Natural killer cell (primary cell): Measurements from ENCODE around the gene KRT76. TPM values are rescaled to one million over a fixed set of nuclear protein-coding genes. Genes with fewer than 3 reads are reported as not detected.

Source experiments
- ATAC-seq, 3 donors: fragments of 150-1000 bp in 2 of 3; fragments of 200-7000 bp in 1 of 3; cut with Tn5 transposase; 1 replicate in 1 of 3; 2 replicates in 2 of 3; pipeline ENCODE4 v1.10.0; 2021; ENCODE audit warnings: mild to moderate bottlenecking in 2 of 3, moderate library complexity in 2 of 3
- DNase-seq, 2 donors: peaks; one replicate each; pipeline versions ENCODE4 v3.0.0 to v3.0.0-alpha.2; 2013 to 2021; ENCODE audit warnings: mixed read lengths in 1 of 2
- H3K27ac ChIP-seq: one replicate; pipeline ENCODE4 v1.5.1; 2013; ENCODE audit warnings: mild to moderate bottlenecking, low read length
- H3K27me3 ChIP-seq: one replicate; pipeline ENCODE4 v1.6.1; 2013; ENCODE audit warnings: low read length; ENCODE audit not compliant: control insufficient read depth, insufficient read depth
- H3K36me3 ChIP-seq: one replicate; pipeline ENCODE4 v1.6.1; 2013; ENCODE audit warnings: low read length; ENCODE audit not compliant: control insufficient read depth, insufficient read depth
- H3K4me1 ChIP-seq: one replicate; pipeline ENCODE4 v1.6.1; 2013; ENCODE audit warnings: low read length; ENCODE audit not compliant: control insufficient read depth, insufficient read depth
- H3K4me3 ChIP-seq: one replicate; pipeline ENCODE4 v1.5.1; 2013; ENCODE audit warnings: low read length
- H3K9me3 ChIP-seq: one replicate; pipeline ENCODE4 v1.6.1; 2013; ENCODE audit warnings: low read length; ENCODE audit not compliant: control insufficient read depth, insufficient read depth
- H3K27ac Mint-ChIP-seq, 2 donors: one replicate each; pipeline ENCODE4 v1.8.0; 2022; ENCODE audit warnings: mild to moderate bottlenecking in 2 of 2, mixed read lengths in 2 of 2, moderate library complexity in 1 of 2
- H3K27me3 Mint-ChIP-seq, 2 donors: one replicate each; pipeline ENCODE4 v1.8.0; 2022; ENCODE audit warnings: low read depth in 2 of 2, mixed read lengths in 2 of 2
- H3K36me3 Mint-ChIP-seq: one replicate; pipeline ENCODE4 v1.8.0; 2022; ENCODE audit warnings: mixed read lengths
- H3K4me1 Mint-ChIP-seq, 2 donors: one replicate each; pipeline ENCODE4 v1.8.0; 2022; ENCODE audit warnings: mixed read lengths in 2 of 2
- H3K4me3 Mint-ChIP-seq: one replicate; pipeline ENCODE4 v1.8.0; 2022; ENCODE audit warnings: mild to moderate bottlenecking, moderate library complexity, mixed read lengths
- H3K9me3 Mint-ChIP-seq, 2 donors: one replicate each; pipeline ENCODE4 v1.8.0; 2022; ENCODE audit warnings: mixed read lengths in 2 of 2
- WGBS: methylation state at CpG from one replicate; pipeline ENCODE4 v1.1.7; 2013; ENCODE audit warnings: missing lambda C conversion rate; ENCODE audit not compliant: insufficient coverage; 5-methylcytosine and 5-hydroxymethylcytosine counted together
- intact Hi-C: fragments of 100-400 bp; cut with micrococcal nuclease; formaldehyde crosslinking; loops from one replicate; pipeline ENCODE4 v1.14.2; 2022
- total RNA-seq, 4 donors: library from RNA; stranded (reverse); fragments of 120-200 nt in 1 of 4; gene quantifications; one replicate each; pipeline versions ENCODE4 v1.2.3 to v1.2.4, GENCODE V29; 2013 to 2022
- TF ChIP-seq, protein P1 (sequence below): fragments of 200-600 bp; IDR thresholded peaks from one replicate; pipeline ENCODE4 v1.8.0; 2022; ENCODE audit warnings: antibody characterized with exemption

The KRT76 gene
- total RNA-seq, 3 donors from 2014 or later (not counting 1 experiment from before 2014, with no cell fraction given), result not detected

DNA sequence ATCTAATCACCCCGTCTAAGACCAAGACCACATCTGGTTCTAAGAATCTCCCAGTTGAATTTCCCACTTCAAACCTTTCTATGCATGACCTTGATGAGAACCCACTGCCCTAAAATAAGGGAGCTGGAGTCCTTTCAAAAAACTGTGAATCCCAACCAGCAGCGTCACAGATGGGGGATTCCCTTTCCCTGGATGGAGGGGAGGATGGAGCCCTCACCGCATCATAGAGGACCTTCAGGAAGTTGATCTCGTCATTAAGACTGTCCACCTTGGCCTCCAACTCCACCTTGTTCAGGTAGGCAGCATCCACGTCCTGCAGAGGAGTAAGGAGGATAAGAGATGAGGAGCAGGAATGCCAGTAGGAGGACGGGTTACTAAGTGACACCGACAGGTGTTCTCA lies 32.0 kb upstream of the KRT76 start:
- H3K9me3 Mint-ChIP-seq, result no peaks in the 10 kb centered on the region
- H3K4me3 Mint-ChIP-seq, result no peak overlapping the region
- H3K4me3 ChIP-seq, result no peak overlapping the region
- H3K36me3 Mint-ChIP-seq, result no peaks in the 10 kb centered on the region
- H3K4me1 Mint-ChIP-seq, result peaks cover under 1% of the 10 kb centered on the region in 2 donors
- no peak for DNase-seq
- no peaks in the 10 kb centered on the region for H3K4me1 ChIP-seq
- no peak overlapping the region for H3K27ac Mint-ChIP-seq
- intact Hi-C loops, result no loop called here
- 84% methylated on average over 7 of the region's 7 CpGs for WGBS
- ATAC-seq, result no peak
- no peaks in the 10 kb centered on the region for H3K9me3 ChIP-seq
- H3K27me3 ChIP-seq, result no peaks in the 10 kb centered on the region
- H3K27me3 Mint-ChIP-seq, result peaks cover 2 to 5% of the 10 kb centered on the region in 2 donors
- TF ChIP-seq, protein P1, sequence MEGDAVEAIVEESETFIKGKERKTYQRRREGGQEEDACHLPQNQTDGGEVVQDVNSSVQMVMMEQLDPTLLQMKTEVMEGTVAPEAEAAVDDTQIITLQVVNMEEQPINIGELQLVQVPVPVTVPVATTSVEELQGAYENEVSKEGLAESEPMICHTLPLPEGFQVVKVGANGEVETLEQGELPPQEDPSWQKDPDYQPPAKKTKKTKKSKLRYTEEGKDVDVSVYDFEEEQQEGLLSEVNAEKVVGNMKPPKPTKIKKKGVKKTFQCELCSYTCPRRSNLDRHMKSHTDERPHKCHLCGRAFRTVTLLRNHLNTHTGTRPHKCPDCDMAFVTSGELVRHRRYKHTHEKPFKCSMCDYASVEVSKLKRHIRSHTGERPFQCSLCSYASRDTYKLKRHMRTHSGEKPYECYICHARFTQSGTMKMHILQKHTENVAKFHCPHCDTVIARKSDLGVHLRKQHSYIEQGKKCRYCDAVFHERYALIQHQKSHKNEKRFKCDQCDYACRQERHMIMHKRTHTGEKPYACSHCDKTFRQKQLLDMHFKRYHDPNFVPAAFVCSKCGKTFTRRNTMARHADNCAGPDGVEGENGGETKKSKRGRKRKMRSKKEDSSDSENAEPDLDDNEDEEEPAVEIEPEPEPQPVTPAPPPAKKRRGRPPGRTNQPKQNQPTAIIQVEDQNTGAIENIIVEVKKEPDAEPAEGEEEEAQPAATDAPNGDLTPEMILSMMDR, result no peak
- H3K36me3 ChIP-seq, result no peaks in the 10 kb centered on the region
- no peak overlapping the region for H3K27ac ChIP-seq

DNA sequence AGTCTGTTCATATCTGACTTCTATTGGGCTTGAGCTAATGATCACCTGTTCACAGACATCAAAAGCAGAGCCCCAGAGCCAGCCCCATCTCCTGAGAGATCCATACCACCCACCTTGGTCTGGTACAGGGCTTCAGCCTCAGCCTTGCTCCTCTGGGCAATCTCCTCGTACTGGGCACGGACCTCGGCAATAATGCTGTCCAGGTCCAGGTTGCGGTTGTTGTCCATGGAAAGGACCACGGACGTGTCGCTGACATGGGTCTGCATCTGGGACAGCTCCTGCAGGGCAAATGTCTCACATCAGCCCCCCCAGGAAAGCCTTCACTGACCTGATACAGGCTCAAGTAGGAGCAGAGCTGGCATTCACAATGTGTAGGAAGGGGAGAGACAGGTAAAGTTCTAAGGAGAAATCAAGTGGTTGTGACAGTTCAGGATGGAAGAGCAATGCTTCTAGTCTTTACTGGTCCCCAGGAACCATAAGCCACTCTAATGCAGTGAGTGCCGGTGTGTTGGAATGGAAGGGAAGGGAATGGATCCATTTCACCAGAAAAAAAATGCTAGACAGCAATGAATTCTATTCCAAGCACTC lies 31.5 kb upstream of the KRT76 start:
- Mint-ChIP-seq H3K4me3 (no peak overlapping the region), H3K36me3 (no peaks in the 10 kb centered on the region), H3K27me3 (peaks cover 0 to 5% of the 10 kb centered on the region in 2 donors), H3K4me1 (no peaks in the 10 kb centered on the region), H3K9me3 (no peaks in the 10 kb centered on the region), H3K27ac (no peak overlapping the region)
- TF ChIP-seq, protein P1, result no peak
- ATAC-seq, result no peak
- Histone ChIP-seq H3K36me3 (no peaks in the 10 kb centered on the region), H3K27ac (no peak overlapping the region), H3K27me3 (no peaks in the 10 kb centered on the region), H3K4me3 (no peak overlapping the region), H3K4me1 (no peaks in the 10 kb centered on the region), H3K9me3 (no peaks in the 10 kb centered on the region)
- 91% methylated on average over 8 of the region's 8 CpGs for WGBS
- intact Hi-C loops, result no loop called here
- no peak for DNase-seq

DNA sequence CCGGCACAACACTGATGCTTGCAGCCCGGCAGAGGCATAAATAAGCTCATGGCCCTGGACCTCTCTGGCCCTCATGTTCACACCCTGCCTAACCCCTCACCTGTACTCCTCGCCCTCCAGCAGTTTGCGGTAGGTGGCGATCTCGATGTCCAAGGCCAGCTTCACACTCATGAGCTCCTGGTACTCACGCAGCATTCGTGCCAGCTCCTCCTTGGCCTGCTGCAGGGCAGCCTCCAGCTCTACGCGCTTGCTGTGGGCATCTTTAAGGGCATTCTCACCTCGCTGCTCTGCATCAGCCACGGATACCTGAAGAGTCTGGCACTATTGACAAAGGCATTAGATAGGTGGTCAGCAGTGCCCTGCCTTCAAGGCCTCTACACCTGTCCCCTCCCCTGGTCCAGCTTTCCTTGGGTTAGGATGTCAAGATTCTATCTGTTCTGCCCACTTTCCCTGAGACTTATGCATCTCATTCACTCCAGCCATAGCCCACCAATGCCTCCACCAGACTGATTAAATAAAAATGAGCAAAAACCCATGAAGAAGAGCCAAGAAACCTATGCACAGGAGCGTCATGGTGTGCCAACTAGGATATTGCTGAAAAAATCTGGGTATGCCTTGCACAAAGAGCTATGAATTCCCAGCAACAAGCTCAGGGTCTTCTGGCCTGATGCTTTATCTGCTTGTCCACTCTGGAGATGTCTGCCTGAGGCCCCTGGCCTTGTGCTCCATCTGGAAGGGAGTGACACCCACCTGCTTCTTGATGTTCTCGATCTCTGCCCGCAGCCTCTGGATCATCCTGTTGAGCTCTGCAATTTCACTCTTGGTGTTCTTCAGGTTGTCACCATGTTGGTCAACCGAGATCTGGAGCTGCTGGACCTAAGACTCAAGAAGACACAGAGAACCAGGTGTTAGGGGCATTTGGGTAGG lies 30.7 kb upstream of the KRT76 start:
- Mint-ChIP-seq H3K4me1 (no peaks in the 10 kb centered on the region), H3K4me3 (no peak overlapping the region), H3K27ac (no peak overlapping the region), H3K27me3 (peaks cover 0 to 5% of the 10 kb centered on the region in 2 donors), H3K9me3 (no peaks in the 10 kb centered on the region), H3K36me3 (no peaks in the 10 kb centered on the region)
- Histone ChIP-seq H3K4me1 (no peaks in the 10 kb centered on the region), H3K4me3 (no peak overlapping the region), H3K27ac (no peak overlapping the region), H3K9me3 (no peaks in the 10 kb centered on the region), H3K27me3 (no peaks in the 10 kb centered on the region), H3K36me3 (no peaks in the 10 kb centered on the region)
- WGBS, result 86% methylated on average over 16 of the region's 16 CpGs
- intact Hi-C loops, result no loop called here
- no peak for ATAC-seq
- DNase-seq, result no peak
- TF ChIP-seq, protein P1, result no peak
